Fibroblast of skin of right biceps (primary cell): Measurements from ENCODE around the gene GMFB.
A peak's percentile ranks its signal among the peaks of the same experiment; 100 is the strongest.
"Not testable (repeated sequence)": the region's sequence is repeated elsewhere in the genome, so short reads cannot be mapped to it uniquely, and the experiment has no call there.

Experiments used
- DNase-seq: peaks from one replicate; pipeline ENCODE4 v3.0.0-alpha.2; 2013

GMFB gene

GRCh38 chr14:54457609-54457996 lies 31.2 kb downstream of the GMFB start:
- no peak for DNase-seq

DNA sequence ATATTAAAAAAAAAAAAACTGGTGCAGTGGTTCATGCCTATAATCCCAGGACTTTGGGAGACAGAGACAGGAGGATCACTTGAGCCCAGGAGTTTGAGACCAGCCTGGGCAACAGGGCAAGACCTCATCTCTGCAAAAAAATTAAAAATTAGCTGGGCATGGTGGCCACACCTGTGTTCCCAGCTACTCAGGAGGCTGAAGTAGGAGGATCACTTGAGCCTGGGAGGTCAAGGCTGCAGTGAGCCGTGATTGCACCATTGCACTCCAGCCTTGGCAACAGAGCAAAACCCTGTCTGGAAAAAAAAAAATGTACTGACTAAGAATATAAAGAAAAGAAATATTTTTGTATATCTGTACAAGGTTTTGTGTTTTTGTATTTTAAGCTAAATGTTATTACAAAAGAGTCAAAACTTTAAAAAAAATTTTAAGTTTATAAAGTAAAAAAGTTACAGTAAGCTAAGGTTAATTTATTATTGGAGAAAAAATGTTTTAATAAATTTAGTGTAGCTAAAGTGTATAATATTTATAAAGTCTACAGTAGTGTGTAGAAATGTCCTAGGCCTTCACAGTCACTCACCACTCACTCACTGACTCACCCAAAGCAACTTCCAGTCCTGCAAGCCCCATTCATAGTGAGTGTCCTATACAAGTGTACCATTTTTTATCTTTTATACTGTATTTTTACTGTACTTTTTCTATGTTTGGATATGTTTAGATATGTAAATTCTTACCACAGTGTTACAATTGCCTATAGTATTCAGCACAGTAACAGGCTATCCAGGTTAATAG lies 31.8 kb downstream of the GMFB start:
- not testable (repeated sequence) for DNase-seq

DNA sequence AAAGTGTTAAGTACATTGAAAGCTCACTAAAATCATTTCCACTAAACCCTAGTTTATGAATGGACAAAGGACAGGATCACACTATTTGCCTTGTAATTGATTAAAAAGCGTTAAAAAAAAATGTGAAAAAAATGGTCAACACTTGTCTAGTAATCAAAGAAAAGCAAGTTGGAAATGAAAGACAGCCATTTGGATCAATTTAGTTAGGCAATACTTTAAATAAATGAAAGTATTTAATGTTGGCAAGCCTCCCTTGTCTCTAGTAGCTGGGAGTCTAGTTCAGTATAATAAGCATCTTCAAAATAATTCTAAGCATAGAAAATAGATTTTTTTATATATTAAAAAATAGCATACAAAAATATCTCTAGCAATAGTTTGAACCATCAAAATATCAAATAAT lies 33.4 kb downstream of the GMFB start:
- no peak for DNase-seq

- peak; percentile 68 for DNase-seq
Observed at GRCh38 chr14:54453990-54454389, 34.8 kb downstream of the GMFB start.

DNA sequence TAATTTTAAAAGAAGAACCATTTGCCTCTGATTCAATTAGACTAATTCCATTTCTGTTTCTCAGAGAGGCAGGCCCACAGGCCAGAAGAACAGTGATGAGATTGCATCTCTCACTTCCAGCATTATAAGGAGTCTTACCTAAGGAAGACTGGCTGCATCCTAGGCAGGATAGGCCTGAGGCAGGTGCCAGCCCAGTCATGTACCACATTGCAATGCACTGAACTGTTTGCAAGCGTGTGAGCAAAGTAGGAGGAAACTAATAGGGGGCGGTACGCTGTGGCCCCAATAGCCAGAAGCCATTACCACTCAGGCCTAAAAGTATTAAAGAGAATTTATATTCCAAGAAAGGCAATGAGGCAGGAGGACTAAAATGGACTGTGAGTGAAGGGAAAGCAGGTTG lies 35.5 kb downstream of the GMFB start:
- no peak for DNase-seq

GRCh38 chr14:54451961-54452360 lies 36.8 kb downstream of the GMFB start:
- no peak for DNase-seq

GRCh38 chr14:54451121-54451601 lies 37.6 kb downstream of the GMFB start:
- DNase-seq: no peak

GRCh38 chr14:54450535-54450934 lies 38.2 kb downstream of the GMFB start:
- DNase-seq: peak; percentile 83

DNA sequence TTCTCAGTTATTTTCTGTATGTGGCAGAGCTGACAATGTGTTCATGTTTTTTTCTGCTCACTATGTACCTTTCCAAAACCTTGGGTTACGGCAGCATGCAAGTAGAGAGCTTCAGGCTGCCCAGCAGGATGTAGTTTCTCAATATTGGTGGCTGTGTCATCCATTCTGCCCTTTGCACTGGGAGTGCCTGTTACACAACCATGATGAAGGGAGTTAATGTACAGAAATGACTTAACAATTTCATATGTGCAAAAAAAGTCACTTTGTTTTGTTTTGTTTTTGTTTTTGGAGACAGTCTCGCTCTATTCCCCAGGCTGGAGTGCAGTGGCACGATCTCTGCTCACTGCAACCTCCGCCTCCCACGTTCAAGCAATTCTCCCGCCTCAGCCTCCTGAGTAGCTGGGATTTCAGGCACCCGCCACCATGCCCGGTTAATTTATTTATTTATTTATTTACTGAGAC lies 41.5 kb downstream of the GMFB start:
- peak; percentile 31 for DNase-seq

DNA sequence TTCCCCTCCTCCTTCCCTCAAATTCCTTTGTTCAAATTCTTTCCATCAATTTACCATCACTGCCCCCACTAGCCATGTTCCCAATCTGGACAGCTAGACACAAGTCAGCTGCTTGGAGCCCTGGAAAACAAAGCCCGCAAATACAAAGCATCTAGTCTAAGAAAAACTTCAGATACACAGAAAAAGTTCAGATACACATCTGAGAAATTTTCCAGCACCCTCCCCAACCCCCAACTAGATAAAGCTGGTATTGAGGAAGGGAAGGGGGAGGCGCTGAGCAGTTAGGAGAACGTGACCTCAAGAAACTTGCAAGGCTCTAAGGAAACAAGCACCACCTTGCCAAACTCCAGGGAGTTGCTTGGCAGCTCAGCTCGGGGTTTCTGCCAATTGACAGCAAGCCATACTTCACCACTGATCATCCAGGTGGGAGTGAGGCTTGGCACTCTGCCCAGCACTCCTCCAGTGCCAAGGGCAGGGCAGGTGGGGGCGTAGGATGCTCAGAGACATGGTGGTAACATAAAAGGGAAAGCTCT lies 42.6 kb downstream of the GMFB start:
- DNase-seq: no peak

- DNase-seq: peak; percentile 56
Observed at GRCh38 chr14:54444681-54445080, 44.1 kb downstream of the GMFB start.

DNA sequence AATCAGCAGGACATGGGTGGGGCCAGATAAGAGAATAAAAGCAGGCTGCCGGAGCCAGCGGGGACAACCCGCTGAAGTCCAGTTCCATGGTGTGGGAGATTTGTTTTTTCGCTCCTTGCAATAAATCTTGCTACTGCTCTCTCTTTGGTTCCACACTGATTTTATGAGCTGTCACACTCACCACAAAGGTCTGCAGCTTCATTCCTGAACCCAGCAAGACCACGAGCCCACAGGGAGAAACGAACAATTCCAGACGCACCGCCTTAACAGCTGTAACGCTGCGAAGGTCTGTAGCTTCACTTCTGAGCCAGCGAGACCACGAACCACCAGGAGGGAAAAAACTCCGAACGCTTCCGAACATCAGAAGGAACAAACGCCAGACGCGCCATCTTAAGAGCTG lies 44.8 kb downstream of the GMFB start:
- peak; percentile 61 for DNase-seq

DNA sequence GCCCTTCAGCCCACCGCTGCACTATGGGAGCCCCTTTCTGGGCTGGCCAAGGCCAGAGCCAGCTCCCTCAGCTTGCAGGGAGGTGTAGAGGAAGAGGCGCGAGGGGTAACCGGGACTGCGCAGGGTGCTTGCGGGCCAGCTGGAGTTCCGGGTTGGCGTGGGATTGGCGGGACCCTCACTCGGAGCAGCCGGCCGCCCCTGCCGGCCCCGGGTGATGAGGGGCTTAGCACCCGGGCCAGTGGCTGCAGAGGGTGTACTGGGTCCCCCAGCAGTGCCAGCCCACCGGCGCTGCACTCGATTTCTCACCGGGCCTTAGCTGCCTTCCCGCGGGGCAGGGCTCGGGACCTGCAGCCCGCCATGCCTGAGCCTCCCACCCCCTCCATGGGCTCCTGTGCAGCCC lies 45.8 kb downstream of the GMFB start:
- DNase-seq: not testable (repeated sequence)

GRCh38 chr14:54440873-54441868 lies 47.6 kb downstream of the GMFB start, which contains the start of gene CNIH1:
Gene CNIH1 (minus strand): TSS chr14:54441374. CDS start chr14:54441327, 47 bp downstream.
- DNase-seq: peak; percentile 94

- peak; percentile 8 for DNase-seq
Observed at GRCh38 chr14:54440476-54440872, 48.3 kb downstream of the GMFB start.

GRCh38 chr14:54440037-54440436 lies 48.7 kb downstream of the GMFB start:
- peak; percentile 53 for DNase-seq

- DNase-seq: no peak
Observed at GRCh38 chr14:54438703-54439102, 50.1 kb downstream of the GMFB start.

DNA sequence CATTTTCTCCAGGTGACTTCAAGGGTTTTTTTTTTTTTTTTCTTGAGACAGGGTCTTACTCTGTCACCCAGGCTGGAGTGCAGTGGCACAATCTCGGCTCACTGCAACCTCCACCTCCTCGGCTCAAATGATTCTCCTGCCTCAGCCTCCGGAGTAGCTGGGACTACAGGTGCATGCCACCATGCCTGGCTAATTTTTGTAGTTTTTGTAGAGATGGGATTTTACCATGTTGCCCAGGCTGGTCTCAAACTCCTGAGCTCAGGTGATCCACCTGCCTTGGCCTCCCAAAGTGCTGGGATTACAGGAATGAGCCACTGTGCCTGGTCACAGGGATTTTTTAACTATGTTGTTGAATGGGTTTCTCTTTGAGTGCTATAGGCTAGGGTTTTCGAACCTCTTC lies 50.8 kb downstream of the GMFB start:
- not testable (repeated sequence) for DNase-seq

DNA sequence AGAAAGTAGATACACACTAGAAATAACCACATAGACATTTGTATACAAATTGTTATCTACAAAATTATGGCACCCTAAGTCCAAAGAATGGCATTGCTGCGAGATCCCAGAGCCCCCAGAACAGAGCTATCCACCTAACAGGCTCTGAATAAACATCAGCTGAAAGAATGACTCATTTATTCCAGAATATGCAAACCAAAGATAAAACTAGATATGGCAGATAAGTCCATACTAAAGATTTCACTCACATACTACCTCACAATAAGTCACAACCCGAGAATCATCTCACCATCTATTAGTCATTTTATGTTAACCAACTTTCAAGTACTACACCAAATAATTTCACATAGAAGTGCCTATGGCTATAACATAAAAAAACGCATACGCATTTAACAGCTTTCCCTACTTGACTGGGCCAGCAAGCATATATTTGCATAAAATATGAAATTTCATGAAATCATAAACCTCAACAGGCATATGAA lies 53.2 kb downstream of the GMFB start:
- DNase-seq: peak; percentile 72

DNA sequence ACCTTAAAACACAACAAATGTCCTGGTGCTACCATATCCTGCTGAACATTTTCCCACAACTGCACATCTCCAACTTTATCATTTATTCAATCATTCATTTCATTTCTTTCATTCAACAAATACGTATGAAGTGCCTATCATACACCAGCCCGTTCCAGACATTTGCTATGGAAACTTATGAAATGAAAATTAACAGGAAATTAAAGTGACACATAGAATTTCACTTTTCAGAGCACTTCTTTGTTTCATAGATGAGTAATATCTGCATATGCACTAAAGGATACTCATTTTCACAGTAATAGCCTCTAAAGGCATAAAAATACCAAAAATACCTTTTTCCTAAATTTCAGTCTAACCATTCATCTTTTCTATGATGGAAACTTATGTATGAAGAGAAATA lies 60.3 kb downstream of the GMFB start:
- DNase-seq: no peak

DNA sequence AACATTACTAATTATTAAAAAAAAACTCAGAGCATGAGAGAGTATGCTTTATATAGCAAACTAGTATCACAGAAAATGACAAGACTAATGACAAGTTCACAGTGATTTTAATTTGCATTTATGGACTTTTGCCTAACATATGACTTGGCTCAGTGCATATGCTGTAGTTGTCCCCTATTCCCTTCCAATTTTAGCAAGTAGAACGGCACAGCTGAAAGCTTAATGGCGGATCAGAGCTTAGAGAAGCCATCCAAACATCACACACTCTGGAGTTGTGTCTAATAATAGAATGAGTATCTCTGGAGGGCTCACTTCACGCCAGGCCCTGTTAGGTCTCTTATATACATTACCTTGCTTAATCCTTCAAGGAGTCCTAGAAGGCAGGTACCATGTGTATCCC lies 60.9 kb downstream of the GMFB start:
- no peak for DNase-seq

DNA sequence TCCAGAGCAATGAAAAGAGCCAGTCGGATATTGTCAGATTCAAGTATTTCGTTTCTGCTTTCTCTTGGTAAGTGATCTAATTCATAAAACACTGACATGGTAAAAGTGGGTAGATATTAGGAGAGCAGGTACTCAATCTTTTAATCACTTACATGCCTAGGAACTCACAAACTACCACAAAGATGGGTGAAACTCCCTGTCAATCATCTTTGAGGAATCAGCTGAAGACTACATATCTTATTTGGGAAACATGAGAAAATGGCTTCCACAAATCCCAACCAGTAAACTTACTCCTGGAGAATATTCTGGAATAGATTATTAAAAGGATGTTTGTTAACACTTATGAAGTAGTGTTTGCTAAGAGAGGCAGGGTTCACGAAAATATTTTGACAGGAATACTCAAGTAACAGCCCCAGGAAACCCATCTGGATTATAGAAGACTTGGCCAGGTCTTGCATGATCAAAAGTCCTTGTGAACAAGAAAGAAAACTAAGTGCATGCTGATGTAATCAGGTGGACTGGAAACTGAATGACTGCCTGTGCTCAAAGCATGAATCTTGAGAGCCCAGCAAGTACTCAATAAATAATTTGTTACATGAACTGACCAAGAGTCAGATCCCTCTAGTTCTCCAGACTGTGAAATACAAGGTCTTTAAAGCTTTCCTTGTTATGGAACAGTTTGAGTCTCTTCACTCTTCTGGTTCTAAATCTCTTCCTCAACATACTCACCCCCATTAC lies 63.1 kb downstream of the GMFB start:
- no peak for DNase-seq
